ENCODE results near the gene MRPS6. TPM values are rescaled to one million over a fixed set of nuclear protein-coding genes. Genes with fewer than 3 reads are reported as not detected.

The MRPS6 gene
- 37.2 and 48.6 TPM in 2 replicates for total RNA-seq

GRCh38 chr21:34073032-34073748 lies at the start of gene MRPS6, which contains the start of gene SLC5A3:
MRPS6 (plus strand) TSS chr21:34073578; CDS start chr21:34073701, 123 bp downstream.
SLC5A3 (plus strand) TSS chr21:34073578; CDS start chr21:34095199, 21,621 bp downstream.

Other genes starting within 250 kb of the MRPS6 start
- 225 and 272 TPM in 2 replicates for gene ATP5PO, start 157.8 kb upstream of the MRPS6 start, total RNA-seq
- gene SLC5A3, start within 50 bp of the MRPS6 start, total RNA-seq: 8.9 and 11.5 TPM in 2 replicates